ENCODE results near the gene WASHC3.
"Not testable (repeated sequence)": the region's sequence is repeated elsewhere in the genome, so short reads cannot be mapped to it uniquely, and the experiment has no call there.

Gene WASHC3

GRCh38 chr12:102022286-102022685 lies 39.5 kb downstream of the WASHC3 start:
- no peak overlapping the region for H3K4me3 ChIP-seq (ENCODE audit: low read depth, low read length)
- no peak for TF ChIP-seq CTCF (IDR thresholded peaks at IDR 0.05; ENCODE audit: low read depth, low read length)
- H3K36me3 ChIP-seq, result no peaks in the 10 kb centered on the region
- H3K9me3 ChIP-seq, result no peaks in the 10 kb centered on the region
- H3K27me3 ChIP-seq, result no peaks in the 10 kb centered on the region
- DNase-seq, result no peak
- H3K4me1 ChIP-seq, result no peaks in the 10 kb centered on the region

- Histone ChIP-seq H3K36me3 (no peaks in the 10 kb centered on the region), H3K27me3 (no peaks in the 10 kb centered on the region), H3K4me3 (ENCODE audit: low read depth, low read length) (no peak overlapping the region), H3K9me3 (no peaks in the 10 kb centered on the region), H3K4me1 (no peaks in the 10 kb centered on the region)
- no peak for TF ChIP-seq CTCF (IDR thresholded peaks at IDR 0.05; ENCODE audit: low read depth, low read length)
- DNase-seq, result no peak
Measured at GRCh38 chr12:102021540-102022246, 40.1 kb downstream of the WASHC3 start.

GRCh38 chr12:102018607-102019006 lies 43.2 kb downstream of the WASHC3 start:
- DNase-seq; H3K9me3 ChIP-seq; H3K4me3 ChIP-seq (ENCODE audit: low read depth, low read length); H3K36me3 ChIP-seq; H3K4me1 ChIP-seq; H3K27me3 ChIP-seq: not testable (repeated sequence)

- Histone ChIP-seq H3K27me3 (no peaks in the 10 kb centered on the region), H3K9me3 (no peaks in the 10 kb centered on the region), H3K36me3 (no peaks in the 10 kb centered on the region), H3K4me3 (ENCODE audit: low read depth, low read length) (no peak overlapping the region), H3K4me1 (no peaks in the 10 kb centered on the region)
- no peak for TF ChIP-seq CTCF (IDR thresholded peaks at IDR 0.05; ENCODE audit: low read depth, low read length)
- DNase-seq, result no peak
Measured at GRCh38 chr12:102016472-102016871, 45.3 kb downstream of the WASHC3 start.

GRCh38 chr12:102010265-102010994 lies 51.4 kb downstream of the WASHC3 start:
- Histone ChIP-seq H3K4me3 (ENCODE audit: low read depth, low read length) (no peak overlapping the region), H3K4me1 (no peaks in the 10 kb centered on the region)

GRCh38 chr12:102009796-102010195 lies 52.0 kb downstream of the WASHC3 start:
- Histone ChIP-seq H3K27me3 (no peaks in the 10 kb centered on the region), H3K36me3 (no peaks in the 10 kb centered on the region), H3K9me3 (no peaks in the 10 kb centered on the region), H3K4me3 (ENCODE audit: low read depth, low read length) (no peak overlapping the region), H3K4me1 (no peaks in the 10 kb centered on the region)
- no peak for TF ChIP-seq CTCF (IDR thresholded peaks at IDR 0.05; ENCODE audit: low read depth, low read length)
- no peak for DNase-seq

More at GRCh38 chr12:102010265-102010994, 51.4 kb downstream of the WASHC3 start:
- no peaks in the 10 kb centered on the region for H3K36me3 ChIP-seq
- TF ChIP-seq CTCF (IDR thresholded peaks at IDR 0.05; ENCODE audit: low read depth, low read length), result no peak
- no peak for DNase-seq
- no peaks in the 10 kb centered on the region for H3K27me3 ChIP-seq
- no peaks in the 10 kb centered on the region for H3K9me3 ChIP-seq

All from BE2C (cell line).